HEK293 (cell line): Measurements from ENCODE around the gene NDUFB6.

Experiments used
- CTCF ChIA-PET: fragments of 350-600 bp; formaldehyde crosslinking; extraction: SDS; loops from one replicate; lab custom pipeline; 2021; ENCODE audit warnings: antibody characterized with exemption; lab: Yijun Ruan, JAX
- POLR2A ChIA-PET: fragments of 300-600 bp; formaldehyde crosslinking; extraction: SDS; loops from one replicate; lab custom pipeline; 2020; ENCODE audit warnings: antibody characterized with exemption, inconsistent platforms; lab: Yijun Ruan, JAX
- H3K27ac ChIP-seq: fragments of 200-500 bp; sonication (Bioruptor generic); 2 replicates; pipeline ENCODE4 v1.5.1; 2014; ENCODE audit warnings: low read depth, low read length, control low read depth, inconsistent platforms; ENCODE audit errors: extremely low read depth
- H3K36me3 ChIP-seq, 2 experiments: fragments of 200-500 bp in 1 of 2; sonication (Bioruptor generic) in 1 of 2; 1 replicate in 1 of 2; 2 replicates in 1 of 2; pipeline ENCODE4 v1.5.1; 2014 to 2017; ENCODE audit warnings: inconsistent platforms in 2 of 2, low read length in 2 of 2; ENCODE audit not compliant: control insufficient read depth in 2 of 2, insufficient read depth in 1 of 2
- H3K4me1 ChIP-seq: fragments of 200-500 bp; sonication (Bioruptor generic); 2 replicates; pipeline ENCODE4 v1.5.1; 2014; ENCODE audit warnings: mild to moderate bottlenecking, low read length, inconsistent platforms; ENCODE audit not compliant: control insufficient read depth, insufficient read depth
- H3K4me3 ChIP-seq: 2 replicates; pipeline ENCODE4 v1.5.1; 2011; ENCODE audit warnings: low read depth, mild to moderate bottlenecking, control low read depth, low read length, moderate library complexity
- H3K9me3 ChIP-seq: fragments of 200-500 bp; sonication (Bioruptor generic); 2 replicates; pipeline ENCODE4 v1.5.1; 2014; ENCODE audit warnings: low read depth, low read length, inconsistent platforms; ENCODE audit not compliant: control insufficient read depth, insufficient read depth
- HOXA7 ChIP-seq: sonication (generic); formaldehyde crosslinking; IDR thresholded peaks from 2 replicates; pipeline ENCODE4 v1.8.1; 2022; ENCODE audit warnings: missing genetic modification reagents, borderline replicate concordance
- HOXD13 ChIP-seq: sonication (generic); formaldehyde crosslinking; IDR thresholded peaks from 2 replicates; pipeline ENCODE4 v1.8.0; 2022; ENCODE audit warnings: missing genetic modification reagents, borderline replicate concordance
- SP7 ChIP-seq: fragments of 450-650 bp; formaldehyde crosslinking; IDR thresholded peaks from 2 replicates; pipeline ENCODE4 v1.5.1; 2016; ENCODE audit warnings: missing biosample characterization, missing genetic modification characterization
- YY2 ChIP-seq: fragments of 450-650 bp; formaldehyde crosslinking; IDR thresholded peaks from 2 replicates; pipeline ENCODE4 v1.5.1; 2016; ENCODE audit warnings: missing biosample characterization, missing genetic modification characterization
- ZBTB1 ChIP-seq: fragments of 450-650 bp; formaldehyde crosslinking; IDR thresholded peaks from 2 replicates; pipeline ENCODE4 v1.5.1; 2016; ENCODE audit warnings: missing biosample characterization, missing genetic modification characterization
- ZEB2 ChIP-seq: fragments of 450-650 bp; formaldehyde crosslinking; IDR thresholded peaks from 2 replicates; pipeline ENCODE4 v1.5.1; 2016; ENCODE audit warnings: missing biosample characterization, missing genetic modification characterization
- ZNF121 ChIP-seq: fragments of 450-650 bp; formaldehyde crosslinking; IDR thresholded peaks from 2 replicates; pipeline ENCODE4 v1.5.1; 2016; ENCODE audit warnings: missing biosample characterization, missing genetic modification characterization
- ZNF184 ChIP-seq: fragments of 450-650 bp; IDR thresholded peaks from 2 replicates; pipeline ENCODE4 v1.5.1; 2018; ENCODE audit warnings: missing biosample characterization, mild to moderate bottlenecking, missing genetic modification characterization
- ZNF19 ChIP-seq: fragments of 450-650 bp; formaldehyde crosslinking; IDR thresholded peaks from 2 replicates; pipeline ENCODE4; 2016; ENCODE audit warnings: missing biosample characterization, missing genetic modification characterization, low read depth
- ZNF202 ChIP-seq: fragments of 450-650 bp; formaldehyde crosslinking; IDR thresholded peaks from 2 replicates; pipeline ENCODE4 v1.5.1; 2016; ENCODE audit warnings: missing biosample characterization, missing genetic modification characterization, borderline replicate concordance
- ZNF311 ChIP-seq: fragments of 450-650 bp; formaldehyde crosslinking; IDR thresholded peaks from 2 replicates; pipeline ENCODE4 v1.5.1; 2017; ENCODE audit warnings: missing biosample characterization, missing genetic modification characterization, borderline replicate concordance
- ZNF324 ChIP-seq: fragments of 450-650 bp; formaldehyde crosslinking; IDR thresholded peaks from 2 replicates; pipeline ENCODE4 v1.5.1; 2016; ENCODE audit warnings: missing biosample characterization, missing genetic modification characterization
- ZNF354C ChIP-seq: fragments of 450-650 bp; formaldehyde crosslinking; IDR thresholded peaks from 2 replicates; pipeline ENCODE4 v1.5.1; 2016; ENCODE audit warnings: missing biosample characterization, missing genetic modification characterization, low read depth, borderline replicate concordance
- ZNF398 ChIP-seq: fragments of 450-650 bp; formaldehyde crosslinking; IDR thresholded peaks from 2 replicates; pipeline ENCODE4 v1.5.1; 2017; ENCODE audit warnings: missing biosample characterization, missing genetic modification characterization
- ZNF473 ChIP-seq: fragments of 450-650 bp; formaldehyde crosslinking; IDR thresholded peaks from 2 replicates; pipeline ENCODE4 v1.5.1; 2017; ENCODE audit warnings: missing biosample characterization, missing genetic modification characterization
- ZNF654 ChIP-seq: fragments of 450-650 bp; formaldehyde crosslinking; IDR thresholded peaks from 2 replicates; pipeline ENCODE4 v1.5.1; 2016; ENCODE audit warnings: low read depth, missing biosample characterization, missing genetic modification characterization
- ZNF747 ChIP-seq: fragments of 450-650 bp; formaldehyde crosslinking; IDR thresholded peaks from 2 replicates; pipeline ENCODE4 v1.5.1; 2016; ENCODE audit warnings: missing biosample characterization, missing genetic modification characterization
- ZNF792 ChIP-seq: fragments of 450-650 bp; formaldehyde crosslinking; IDR thresholded peaks from 2 replicates; pipeline ENCODE4 v1.5.1; 2016; ENCODE audit warnings: missing biosample characterization, missing genetic modification characterization
- ZSCAN30 ChIP-seq: fragments of 450-650 bp; IDR thresholded peaks from 2 replicates; pipeline ENCODE4 v1.5.1; 2018; ENCODE audit warnings: missing biosample characterization, mild to moderate bottlenecking, missing genetic modification characterization, moderate library complexity

The NDUFB6 gene

DNA sequence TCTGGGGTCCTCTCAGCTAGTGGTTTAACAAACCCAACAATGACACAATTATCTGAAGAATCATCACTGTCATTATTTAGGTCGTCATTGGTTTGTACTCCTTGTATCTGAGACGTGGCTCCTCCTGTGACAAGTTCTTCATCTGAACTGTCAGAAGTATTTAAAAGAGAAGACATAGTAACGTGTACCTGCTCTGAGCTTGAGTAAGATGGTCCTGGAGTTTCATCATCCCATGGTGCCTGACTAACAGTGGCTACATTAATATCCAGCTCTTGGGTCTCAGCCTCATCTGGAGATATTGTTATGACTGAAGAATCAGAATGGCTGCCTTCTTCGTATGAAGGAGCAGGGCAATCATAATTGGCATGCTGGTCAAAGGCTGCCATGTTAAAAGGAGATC lies 29.9 kb downstream of the NDUFB6 start:
- CTCF ChIA-PET: interaction anchor here (0.9 to 1.5 kb wide), 3 partner anchors 9 to 21 kb away, joined by 3 to 5 read pairs (median 4); partner anchors contain the start of genes SMIM27 and TOPORS
- Histone ChIP-seq H3K4me1 (no peaks in the 10 kb centered on the region), H3K27ac (no peak overlapping the region), H3K4me3 (no peak overlapping the region), H3K36me3 (peaks cover 4 to 52% of the 10 kb centered on the region in 2 experiments; a peak in 2 of 3 replicates), H3K9me3 (no peaks in the 10 kb centered on the region)
- POLR2A ChIA-PET: no interaction called here
- no peak for TF ChIP-seq ZBTB1 (tag by site-specific recombination)
- no peak for TF ChIP-seq ZNF19 (tag by site-specific recombination)
- TF ChIP-seq ZNF311: no peak
- no peak for TF ChIP-seq ZSCAN30 (tag by site-specific recombination)
- TF ChIP-seq HOXD13 (CRISPR knock-in tag): no peak
- no peak for TF ChIP-seq YY2 (tag by site-specific recombination)
- TF ChIP-seq ZNF473: no peak
- no peak for TF ChIP-seq ZNF202 (tag by site-specific recombination)
- TF ChIP-seq ZNF654 (tag by site-specific recombination): no peak
- no peak for TF ChIP-seq ZNF792 (tag by site-specific recombination)
- no peak for TF ChIP-seq ZNF324 (tag by site-specific recombination)
- TF ChIP-seq ZNF354C: no peak
- no peak for TF ChIP-seq ZNF398 (tag by site-specific recombination)
- TF ChIP-seq ZNF747 (tag by site-specific recombination): no peak
- no peak for TF ChIP-seq ZEB2
- no peak for TF ChIP-seq ZNF184 (tag by site-specific recombination)
- no peak for TF ChIP-seq ZNF121 (tag by site-specific recombination)

DNA sequence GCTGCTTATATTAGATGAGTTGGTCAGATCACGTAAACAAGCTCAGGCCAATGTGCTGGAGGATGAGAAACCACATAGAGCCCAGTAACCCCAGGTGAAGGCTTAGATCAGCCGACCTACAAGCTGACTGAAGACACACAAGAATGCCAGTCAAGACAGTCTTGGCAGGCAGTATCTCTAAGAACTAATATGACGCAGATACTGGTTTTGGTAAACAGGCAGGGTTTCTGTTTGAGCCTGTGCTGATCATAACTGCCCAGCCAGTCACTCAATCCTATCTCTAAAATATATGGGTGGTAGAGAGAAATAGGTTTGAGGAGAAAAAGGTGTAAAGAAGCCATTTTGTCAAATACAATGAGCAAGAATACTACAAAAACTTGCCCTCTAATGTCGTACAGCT lies 39.1 kb downstream of the NDUFB6 start:
- no peak for TF ChIP-seq ZNF202 (tag by site-specific recombination)
- no peak overlapping the region for H3K4me3 ChIP-seq
- CTCF ChIA-PET: interaction anchor here (1.3 to 2.8 kb wide), 2 partner anchors 47 to 155 kb away, joined by 4 to 8 read pairs; no protein-coding TSS in a partner anchor
- peaks cover 0 to 6% of the 10 kb centered on the region in 2 experiments; a peak in 2 of 3 replicates for H3K36me3 ChIP-seq
- H3K4me1 ChIP-seq: no peaks in the 10 kb centered on the region
- POLR2A ChIA-PET: no interaction called here
- H3K27ac ChIP-seq: no peak overlapping the region
- no peaks in the 10 kb centered on the region for H3K9me3 ChIP-seq

DNA sequence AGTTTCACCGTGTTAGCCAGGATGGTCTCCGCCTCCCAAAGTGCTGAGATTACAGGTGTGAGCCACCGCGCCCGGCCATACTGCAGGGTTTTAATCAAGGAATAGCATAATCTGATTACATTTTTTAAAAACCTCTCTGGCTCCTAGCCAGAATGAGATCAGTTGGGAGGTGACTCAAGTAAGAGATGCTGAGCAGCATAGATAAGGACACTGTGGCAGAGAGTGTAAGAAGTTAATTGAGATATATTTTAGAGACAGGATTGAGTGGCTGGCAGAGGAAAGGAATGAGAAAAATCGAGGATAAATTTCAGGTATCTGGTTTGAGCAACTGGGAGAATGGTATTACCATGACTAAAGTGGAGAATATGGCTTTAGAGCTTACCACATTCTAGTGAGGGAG lies 39.6 kb downstream of the NDUFB6 start:
- TF ChIP-seq HOXA7 (CRISPR knock-in tag) (no peak), SP7 (tag by site-specific recombination) (no peak)
- H3K4me1 ChIP-seq: no peaks in the 10 kb centered on the region
- no peak overlapping the region for H3K27ac ChIP-seq
- no peak overlapping the region for H3K4me3 ChIP-seq
- ChIA-PET POLR2A (no interaction called here), CTCF (interaction anchor here (1.3 to 2.8 kb wide), 2 partner anchors 48 to 154 kb away, joined by 4 to 8 read pairs; no protein-coding TSS in a partner anchor)
- peaks cover 0 to 6% of the 10 kb centered on the region in 2 experiments; a peak in 2 of 3 replicates for H3K36me3 ChIP-seq
- no peaks in the 10 kb centered on the region for H3K9me3 ChIP-seq
